CD4-positive, alpha-beta T cell (primary cell): ENCODE measurements around the gene AK6. TPM values are rescaled to one million over a fixed set of nuclear protein-coding genes. Genes with fewer than 3 reads are reported as not detected.

Experiments used
- ATAC-seq: fragments of 200-7000 bp; cut with Tn5 transposase; one replicate; pipeline ENCODE4 v1.10.0; 2022; ENCODE audit warnings: mild to moderate bottlenecking; ENCODE audit not compliant: poor library complexity
- CTCF ChIA-PET: fragments of 350-600 bp; sonication (Branson Sonifier 250); formaldehyde crosslinking; loops from one replicate; lab custom pipeline; 2021; ENCODE audit warnings: antibody characterized with exemption, inconsistent platforms; lab: Charles Lee
- POLR2A ChIA-PET: fragments of 350-600 bp; sonication (Branson Sonifier 250); formaldehyde crosslinking; loops from one replicate; lab custom pipeline; 2021; ENCODE audit warnings: antibody characterized with exemption, inconsistent platforms; lab: Charles Lee
- DNase-seq, 14 experiments: peaks; one replicate each; pipeline ENCODE4 v3.0.0-alpha.2; 2013 to 2020; ENCODE audit warnings: mixed read lengths in 2 of 14
- H3K27ac ChIP-seq, 2 donors: one replicate each; pipeline versions ENCODE4 v1.5.1 to v1.7.0; 2013; ENCODE audit warnings: low read length in 2 of 2, low read depth in 1 of 2, mild to moderate bottlenecking in 1 of 2
- H3K27me3 ChIP-seq, 2 experiments: 1 replicate in 1 of 2; 2 replicates in 1 of 2; pipeline versions ENCODE4 v1.6.1 to v1.7.0; 2013; ENCODE audit warnings: low read length in 2 of 2, control low read depth in 1 of 2, mild to moderate bottlenecking in 1 of 2, moderate library complexity in 1 of 2; ENCODE audit not compliant: insufficient read depth in 2 of 2, control insufficient read depth in 1 of 2
- H3K36me3 ChIP-seq: one replicate; pipeline ENCODE4 v1.6.1; 2013; ENCODE audit warnings: low read length, control low read depth; ENCODE audit not compliant: insufficient read depth
- H3K4me1 ChIP-seq: one replicate; pipeline ENCODE4 v1.6.1; 2013; ENCODE audit warnings: low read length, control low read depth; ENCODE audit not compliant: insufficient read depth
- H3K4me3 ChIP-seq: one replicate; pipeline ENCODE4 v1.5.1; 2013; ENCODE audit warnings: mild to moderate bottlenecking, low read length, moderate library complexity
- H3K9me3 ChIP-seq, 2 experiments: 1 replicate in 1 of 2; 2 replicates in 1 of 2; pipeline versions ENCODE4 v1.6.1 to v1.7.0; 2013; ENCODE audit warnings: low read length in 2 of 2, mild to moderate bottlenecking in 2 of 2, control low read depth in 1 of 2, moderate library complexity in 1 of 2; ENCODE audit not compliant: control insufficient read depth in 1 of 2, insufficient read depth in 1 of 2
- H3K27ac Mint-ChIP-seq: one replicate; pipeline ENCODE4 v1.8.0; 2020; ENCODE audit warnings: mixed read lengths
- H3K27me3 Mint-ChIP-seq: one replicate; pipeline ENCODE4 v1.8.0; 2021; ENCODE audit warnings: mixed read lengths
- H3K36me3 Mint-ChIP-seq: one replicate; pipeline ENCODE4 v1.8.0; 2021; ENCODE audit warnings: low read depth, mixed read lengths
- H3K4me1 Mint-ChIP-seq: one replicate; pipeline ENCODE4 v1.8.0; 2021; ENCODE audit warnings: low read depth, mixed read lengths
- H3K4me3 Mint-ChIP-seq: one replicate; pipeline ENCODE4 v1.8.0; 2020; ENCODE audit warnings: mild to moderate bottlenecking, mixed read lengths
- H3K9me3 Mint-ChIP-seq: one replicate; pipeline ENCODE4 v1.8.0; 2020; ENCODE audit warnings: mixed read lengths
- CTCF ChIP-seq: fragments of 200-600 bp; IDR thresholded peaks from one replicate; pipeline ENCODE4 v1.8.0; 2022; ENCODE audit warnings: antibody characterized with exemption, mild to moderate bottlenecking
- intact Hi-C, 2 experiments: fragments of 100-400 bp; cut with DNase I in 1 of 2; cut with micrococcal nuclease in 1 of 2; formaldehyde crosslinking; loops; one replicate each; pipeline versions ENCODE4 v1.15.1 to v1.9.0; 2023 to 2025; cut with DNase I, micrococcal nuclease
- polyA plus RNA-seq, 2 donors: library from polyadenylated mRNA; unstranded; fragments of 120-200 nt; gene quantifications; one replicate each; pipeline ENCODE4 v1.2.1, GENCODE V29; 2013
- total RNA-seq, 174 experiments: library from RNA in 2 of 174; stranded (reverse) in 2 of 174; gene quantifications; one replicate each; pipeline ENCODE4 v1.2.3 and lab custom pipeline; 2021 to 2026

Gene AK6
- total RNA-seq (10 to 100 TPM in 1 of 2 experiments, 1 to 10 TPM in 1; 8.2 to 10.6 TPM), total RNA-seq (lab: John Stamatoyannopoulos, UW) (4.6 to 82.0 (median 12.2) reads per million in 172 experiments)
- polyA plus RNA-seq (2013, experiment 1 of 2), result 31.1 TPM
- polyA plus RNA-seq (2013, experiment 2 of 2), result 25.6 TPM

GRCh38 chr5:69369340-69370121, at the start of gene AK6, which contains the start of the genes RAD17 and TAF9:
Gene AK6, minus strand, starts transcription at chr5:69369520. Its CDS starts 30 bp downstream, at chr5:69369490.
Gene RAD17, plus strand, starts transcription at chr5:69369818. Its CDS starts 2,391 bp downstream, at chr5:69372209.
Gene TAF9, minus strand, starts transcription at chr5:69369520. Its CDS starts 3,783 bp downstream, at chr5:69365737.
- POLR2A ChIA-PET, result interaction anchor here (1.7 to 2.1 kb wide), 3 partner anchors 36 to 276 kb away, joined by 10 to 17 read pairs (median 11); partner anchors contain the start of genes CCDC125, CDK7 and SLC30A5
- no peak for TF ChIP-seq CTCF
- CTCF ChIA-PET, result interaction anchor here (1.0 to 1.2 kb wide), 3 partner anchors 36 to 326 kb away, joined by 3 to 7 read pairs (median 4); partner anchors contain the start of gene SLC30A5
- ATAC-seq, result peak; percentile 86
- no peaks in the 10 kb centered on the region for H3K27me3 ChIP-seq
- Mint-ChIP-seq H3K27me3 (no peaks in the 10 kb centered on the region), H3K9me3 (no peaks in the 10 kb centered on the region), H3K4me3 (peak within 1 kb of the TSS; percentile 99), H3K36me3 (peaks cover 58% of the 10 kb centered on the region), H3K4me1 (peaks cover 55% of the 10 kb centered on the region), H3K27ac (peak within 1 kb of the TSS; percentile 98)
- intact Hi-C loops, result loop anchor here (1.0 to 5.0 kb wide), 8 partner anchors 37 to 327 kb away; partner anchors contain the start of genes CCDC125 (in 2 of the 2), CCNB1 (in 1 of the 2), CDK7 (in 1 of the 2) and CENPH (in 1 of the 2)
- H3K36me3 ChIP-seq, result peaks cover 27% of the 10 kb centered on the region
- H3K4me1 ChIP-seq, result peaks cover 20% of the 10 kb centered on the region
- H3K27ac ChIP-seq, result peak within 1 kb of the TSS; percentile 94 to 98
- H3K9me3 ChIP-seq, result no peaks in the 10 kb centered on the region
- peak; percentile 83 to 95 (median 88) for DNase-seq
- peak within 1 kb of the TSS; percentile 90 for H3K4me3 ChIP-seq

- intact Hi-C loops, result no loop called here
- peaks cover 12% of the 10 kb centered on the region for H3K36me3 Mint-ChIP-seq
- no peak overlapping the region for H3K4me3 Mint-ChIP-seq
- peaks cover 5% of the 10 kb centered on the region for H3K4me1 ChIP-seq
- no peaks in the 10 kb centered on the region for H3K27me3 Mint-ChIP-seq
- peaks cover 3% of the 10 kb centered on the region for H3K9me3 Mint-ChIP-seq
- CTCF ChIA-PET, result no interaction called here
- DNase-seq (no peak), ATAC-seq (no peak)
- POLR2A ChIA-PET, result no interaction called here
- no peak overlapping the region for H3K27ac ChIP-seq
- peaks cover 16% of the 10 kb centered on the region for H3K4me1 Mint-ChIP-seq
- no peak overlapping the region for H3K27ac Mint-ChIP-seq
- TF ChIP-seq CTCF, result no peak
- no peaks in the 10 kb centered on the region for H3K36me3 ChIP-seq
- H3K27me3 ChIP-seq, result no peaks in the 10 kb centered on the region
- no peak overlapping the region for H3K4me3 ChIP-seq
- H3K9me3 ChIP-seq, result no peaks in the 10 kb centered on the region
Observed at GRCh38 chr5:69418554-69418953, 49.2 kb upstream of the AK6 start.

- CTCF ChIA-PET, result no interaction called here
- no peak overlapping the region for H3K4me3 ChIP-seq
- ATAC-seq (no peak), DNase-seq (no peak)
- Mint-ChIP-seq H3K36me3 (peaks cover 14% of the 10 kb centered on the region), H3K9me3 (no peaks in the 10 kb centered on the region), H3K27ac (no peak overlapping the region), H3K4me1 (peaks cover 16% of the 10 kb centered on the region), H3K4me3 (peak overlapping the region; percentile 31), H3K27me3 (no peaks in the 10 kb centered on the region)
- no peaks in the 10 kb centered on the region for H3K27me3 ChIP-seq
- TF ChIP-seq CTCF, result no peak
- POLR2A ChIA-PET, result no interaction called here
- peaks cover 5% of the 10 kb centered on the region for H3K4me1 ChIP-seq
- no peaks in the 10 kb centered on the region for H3K36me3 ChIP-seq
- no peaks in the 10 kb centered on the region for H3K9me3 ChIP-seq
- intact Hi-C loops, result no loop called here
- no peak overlapping the region for H3K27ac ChIP-seq
Observed at GRCh38 chr5:69416699-69417098, 47.4 kb upstream of the AK6 start.
